Endothelial cell (in vitro differentiated cells): Measurements from ENCODE around the gene SLC66A2. TPM values are rescaled to one million over a fixed set of nuclear protein-coding genes. Genes with fewer than 3 reads are reported as not detected.

Experiments used
- DNase-seq: peaks from one replicate; pipeline ENCODE4 v3.0.0; 2021; ENCODE audit warnings: low spot score
- H3K27ac Mint-ChIP-seq: one replicate; pipeline ENCODE4 v1.8.0; 2021; ENCODE audit warnings: mixed read lengths, inconsistent platforms; ENCODE audit not compliant: unreplicated experiment
- H3K27me3 Mint-ChIP-seq: one replicate; pipeline ENCODE4 v1.8.0; 2021; ENCODE audit warnings: mild to moderate bottlenecking, moderate library complexity, mixed read lengths, inconsistent platforms; ENCODE audit not compliant: unreplicated experiment
- H3K36me3 Mint-ChIP-seq: one replicate; pipeline ENCODE4 v1.8.0; 2021; ENCODE audit warnings: mild to moderate bottlenecking, low read depth, mixed read lengths, inconsistent platforms; ENCODE audit not compliant: unreplicated experiment
- H3K4me1 Mint-ChIP-seq: one replicate; pipeline ENCODE4 v1.8.0; 2021; ENCODE audit warnings: mild to moderate bottlenecking, mixed read lengths, inconsistent platforms; ENCODE audit not compliant: unreplicated experiment
- H3K4me3 Mint-ChIP-seq: one replicate; pipeline ENCODE4 v1.8.0; 2021; ENCODE audit warnings: mild to moderate bottlenecking, mixed read lengths, inconsistent platforms; ENCODE audit not compliant: unreplicated experiment
- H3K9me3 Mint-ChIP-seq: one replicate; pipeline ENCODE4 v1.8.0; 2021; ENCODE audit warnings: mixed read lengths, inconsistent platforms; ENCODE audit not compliant: unreplicated experiment
- total RNA-seq: library from RNA; stranded (reverse); fragmentation: NEBNext Ultra II Directional; extraction: Animal tissue kit (Norgen Biotek cat#: 25700); gene quantifications from one replicate; pipeline ENCODE4 v1.2.1, GENCODE V29; 2021; ENCODE audit not compliant: unreplicated experiment
- TF ChIP-seq, protein P1 (sequence below): fragments of 200-600 bp; sonication (generic); IDR thresholded peaks from one replicate; pipeline ENCODE4 v1.5.0; 2021; ENCODE audit warnings: antibody characterized with exemption; ENCODE audit not compliant: unreplicated experiment

Gene SLC66A2
- total RNA-seq, 1 donor from 2014 or later, result 31.8 TPM

GRCh38 chr18:79919089-79919488 is 32.4 kb downstream of the SLC66A2 start:
- peak; percentile 1 for DNase-seq
- H3K27ac Mint-ChIP-seq, result no peak overlapping the region
- peaks cover 42% of the 10 kb centered on the region for H3K36me3 Mint-ChIP-seq
- H3K9me3 Mint-ChIP-seq, result no peaks in the 10 kb centered on the region
- H3K4me1 Mint-ChIP-seq, result no peaks in the 10 kb centered on the region
- H3K4me3 Mint-ChIP-seq, result peak overlapping the region; percentile 21
- TF ChIP-seq, protein P1, sequence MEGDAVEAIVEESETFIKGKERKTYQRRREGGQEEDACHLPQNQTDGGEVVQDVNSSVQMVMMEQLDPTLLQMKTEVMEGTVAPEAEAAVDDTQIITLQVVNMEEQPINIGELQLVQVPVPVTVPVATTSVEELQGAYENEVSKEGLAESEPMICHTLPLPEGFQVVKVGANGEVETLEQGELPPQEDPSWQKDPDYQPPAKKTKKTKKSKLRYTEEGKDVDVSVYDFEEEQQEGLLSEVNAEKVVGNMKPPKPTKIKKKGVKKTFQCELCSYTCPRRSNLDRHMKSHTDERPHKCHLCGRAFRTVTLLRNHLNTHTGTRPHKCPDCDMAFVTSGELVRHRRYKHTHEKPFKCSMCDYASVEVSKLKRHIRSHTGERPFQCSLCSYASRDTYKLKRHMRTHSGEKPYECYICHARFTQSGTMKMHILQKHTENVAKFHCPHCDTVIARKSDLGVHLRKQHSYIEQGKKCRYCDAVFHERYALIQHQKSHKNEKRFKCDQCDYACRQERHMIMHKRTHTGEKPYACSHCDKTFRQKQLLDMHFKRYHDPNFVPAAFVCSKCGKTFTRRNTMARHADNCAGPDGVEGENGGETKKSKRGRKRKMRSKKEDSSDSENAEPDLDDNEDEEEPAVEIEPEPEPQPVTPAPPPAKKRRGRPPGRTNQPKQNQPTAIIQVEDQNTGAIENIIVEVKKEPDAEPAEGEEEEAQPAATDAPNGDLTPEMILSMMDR, result no peak
- peaks cover 23% of the 10 kb centered on the region for H3K27me3 Mint-ChIP-seq

GRCh38 chr18:79918615-79919011 is 32.8 kb downstream of the SLC66A2 start:
- no peak overlapping the region for H3K27ac Mint-ChIP-seq
- no peaks in the 10 kb centered on the region for H3K4me1 Mint-ChIP-seq
- no peaks in the 10 kb centered on the region for H3K9me3 Mint-ChIP-seq
- no peak for DNase-seq
- peaks cover 38% of the 10 kb centered on the region for H3K36me3 Mint-ChIP-seq
- H3K27me3 Mint-ChIP-seq, result peaks cover 24% of the 10 kb centered on the region
- TF ChIP-seq, protein P1, result no peak
- no peak overlapping the region for H3K4me3 Mint-ChIP-seq

- H3K4me1 Mint-ChIP-seq, result peaks cover 5% of the 10 kb centered on the region
- TF ChIP-seq, protein P1, result no peak
- H3K27ac Mint-ChIP-seq, result no peak overlapping the region
- no peaks in the 10 kb centered on the region for H3K9me3 Mint-ChIP-seq
- H3K4me3 Mint-ChIP-seq, result peak overlapping the region; percentile 18
- H3K36me3 Mint-ChIP-seq, result peaks cover 39% of the 10 kb centered on the region
- H3K27me3 Mint-ChIP-seq, result peaks cover 29% of the 10 kb centered on the region
- no peak for DNase-seq
Measured at GRCh38 chr18:79917853-79918614, 33.4 kb downstream of the SLC66A2 start.

- Mint-ChIP-seq H3K27ac (no peak overlapping the region), H3K9me3 (no peaks in the 10 kb centered on the region), H3K27me3 (peaks cover 31% of the 10 kb centered on the region), H3K36me3 (peaks cover 43% of the 10 kb centered on the region), H3K4me3 (no peak overlapping the region), H3K4me1 (peaks cover 6% of the 10 kb centered on the region)
- DNase-seq, result no peak
- TF ChIP-seq, protein P1, result no peak
Measured at GRCh38 chr18:79917169-79917852, 34.1 kb downstream of the SLC66A2 start.

DNA sequence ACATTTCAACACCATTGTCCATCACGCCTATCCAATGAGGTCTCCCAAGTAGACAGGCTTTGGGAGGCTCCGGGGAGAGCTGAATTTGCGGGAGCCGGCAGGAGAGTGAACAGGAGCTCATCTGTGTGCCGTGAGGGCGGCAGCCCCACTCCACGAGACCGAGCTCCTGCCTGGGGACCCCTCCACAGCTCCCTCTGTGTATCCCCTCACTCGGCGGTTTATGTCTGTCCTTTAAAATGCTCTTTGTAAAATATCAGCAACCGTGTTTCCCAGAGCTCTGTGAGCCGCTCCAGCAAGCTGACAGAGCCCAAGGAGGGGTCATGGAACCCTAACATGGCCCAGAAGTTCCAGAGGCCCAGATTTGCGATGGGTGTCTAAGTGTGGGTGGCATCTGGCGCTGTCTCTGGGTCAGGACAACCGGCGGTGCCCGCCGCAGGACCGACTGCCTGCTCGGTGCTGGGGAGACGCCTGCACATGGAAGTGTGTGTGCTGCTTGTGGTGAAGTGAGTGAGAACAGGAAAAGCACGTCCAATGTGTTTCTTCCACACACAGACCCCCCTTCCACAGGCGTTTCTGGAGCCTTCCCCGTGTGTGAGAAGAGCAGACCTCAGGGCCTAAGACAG is 34.8 kb downstream of the SLC66A2 start:
- Mint-ChIP-seq H3K4me1 (peaks cover 9% of the 10 kb centered on the region), H3K27ac (peak overlapping the region; percentile 24), H3K27me3 (peaks cover 28% of the 10 kb centered on the region), H3K36me3 (peaks cover 43% of the 10 kb centered on the region), H3K4me3 (no peak overlapping the region), H3K9me3 (no peaks in the 10 kb centered on the region)
- TF ChIP-seq, protein P1, result no peak
- DNase-seq, result no peak
